A549 (cell line): ENCODE data around the gene FBN2. TPM values are rescaled to one million over a fixed set of nuclear protein-coding genes. Genes with fewer than 3 reads are reported as not detected.

ENCODE experiments used
- ATAC-seq, 2 experiments: fragments of 200-7000 bp in 1 of 2; fragments of >200 bp in 1 of 2; cut with Nextera tagmentation in 1 of 2; cut with Tn5 transposase in 1 of 2; 3 replicates each; pipeline versions ENCODE4 v1.8.0 to v1.9.1; 2018 to 2020; ENCODE audit warnings: mild to moderate bottlenecking in 1 of 2, moderate library complexity in 1 of 2
- CTCF ChIA-PET: fragments of 300-600 bp; sonication (Branson Sonifier 250); formaldehyde crosslinking; extraction: SDS; loops from one replicate; lab custom pipeline; 2021; ENCODE audit warnings: antibody characterized with exemption, inconsistent platforms; lab: Yijun Ruan, JAX
- POLR2A ChIA-PET: fragments of 350-600 bp; formaldehyde crosslinking; extraction: SDS; loops from one replicate; lab custom pipeline; 2021; ENCODE audit warnings: antibody characterized with exemption, inconsistent platforms; lab: Yijun Ruan, JAX
- DNase-seq, 2 experiments: peaks; one replicate each; pipeline versions ENCODE4 v3.0.0 to v3.0.0-alpha.2; 2011 to 2016; ENCODE audit warnings: low read depth in 1 of 2, low spot score in 1 of 2
- FAIRE-seq: peaks from 2 replicates; lab custom pipeline; 2011; peaks lifted over from hg19 to GRCh38; lab: Jason Lieb, UNC
- H3K27ac ChIP-seq, 2 experiments: fragments of >200 bp; sonication (Bioruptor Twin); formaldehyde crosslinking; 3 replicates each; pipeline ENCODE4 v1.5.1; 2016 to 2017
- H3K4me1 ChIP-seq: fragments of >200 bp; sonication (Bioruptor Twin); formaldehyde crosslinking; 3 replicates; pipeline ENCODE4 v1.6.1; 2016
- H3K4me2 ChIP-seq: fragments of >200 bp; sonication (Bioruptor Twin); formaldehyde crosslinking; 3 replicates; pipeline ENCODE4 v1.6.1; 2016
- H3K4me3 ChIP-seq: fragments of >200 bp; sonication (Bioruptor Twin); formaldehyde crosslinking; 3 replicates; pipeline ENCODE4 v1.5.1; 2016
- H3K9me3 ChIP-seq: fragments of >200 bp; sonication (Bioruptor Twin); formaldehyde crosslinking; 3 replicates; pipeline ENCODE4 v1.6.1; 2016
- CEBPB ChIP-seq, 2 experiments: fragments of >200 bp in 1 of 2; sonication (Bioruptor Twin) in 1 of 2; formaldehyde crosslinking in 1 of 2; IDR thresholded peaks; 2 replicates each; pipeline ENCODE4 v1.6.1; 2012 to 2016
- ESRRA ChIP-seq: fragments of 150-350 bp; IDR thresholded peaks from 2 replicates; pipeline ENCODE4 v1.6.1; 2014; ENCODE audit warnings: mild to moderate bottlenecking, low read length, borderline replicate concordance
- FOSL2 ChIP-seq, 2 experiments: fragments of 450-650 bp in 1 of 2; fragments of >200 bp in 1 of 2; sonication (Bioruptor Twin) in 1 of 2; formaldehyde crosslinking; IDR thresholded peaks; 2 replicates each; pipeline versions ENCODE4 v1.5.0 to v1.6.1; 2016 to 2020; ENCODE audit warnings: mild to moderate bottlenecking in 1 of 2, moderate library complexity in 1 of 2
- HOXB13 ChIP-seq: fragments of 250-450 bp; sonication (Bioruptor Pico); IDR thresholded peaks from 2 replicates; pipeline ENCODE4 v1.5.0; 2020; ENCODE audit warnings: low read depth, mild to moderate bottlenecking, moderate library complexity
- HOXB5 ChIP-seq: fragments of 250-450 bp; sonication (Bioruptor Pico); IDR thresholded peaks from 2 replicates; pipeline ENCODE4 v1.5.0; 2020; ENCODE audit warnings: mild to moderate bottlenecking, moderate library complexity
- JUNB ChIP-seq: fragments of >200 bp; sonication (Bioruptor Twin); formaldehyde crosslinking; IDR thresholded peaks from 2 replicates; pipeline ENCODE4 v1.6.1; 2016
- MAZ ChIP-seq: fragments of 150-350 bp; IDR thresholded peaks from 2 replicates; pipeline ENCODE4 v1.6.1; 2014; ENCODE audit warnings: antibody characterized with exemption, low read depth, low read length, borderline replicate concordance
- MYC ChIP-seq: IDR thresholded peaks from 2 replicates; pipeline ENCODE4 v1.6.1; 2012; ENCODE audit warnings: mild to moderate bottlenecking, inconsistent platforms, low read length, improper control_type of control experiment, borderline replicate concordance
- POLR2A ChIP-seq: IDR thresholded peaks from 2 replicates; pipeline ENCODE4 v1.6.1; 2012; ENCODE audit warnings: mild to moderate bottlenecking, low read length
- POLR2AphosphoS2 ChIP-seq: conservative IDR thresholded peaks from 2 replicates; pipeline ENCODE4 v1.6.1; 2012; ENCODE audit warnings: low read length, improper control_type of control experiment, inconsistent platforms
- SMC3 ChIP-seq: fragments of >200 bp; sonication (Bioruptor Twin); formaldehyde crosslinking; IDR thresholded peaks from 3 replicates; pipeline ENCODE4 v1.6.1; 2018; ENCODE audit warnings: inconsistent platforms
- ZC3H11A ChIP-seq: fragments of 450-650 bp; IDR thresholded peaks from 2 replicates; pipeline ENCODE4 v1.6.1; 2014; ENCODE audit warnings: antibody characterized with exemption, mild to moderate bottlenecking
- ZFP36 ChIP-seq: fragments of 450-650 bp; IDR thresholded peaks from 2 replicates; pipeline ENCODE4 v1.6.1; 2014; ENCODE audit warnings: borderline replicate concordance; ENCODE audit not compliant: partially characterized antibody
- WGBS: methylation state at CpG from one replicate; pipeline ENCODE4 v1.1.6; 2017; ENCODE audit errors: missing lambda C conversion rate; 5-methylcytosine and 5-hydroxymethylcytosine counted together
- polyA plus RNA-seq, 4 experiments: library from polyadenylated mRNA; depleted of rRNA in 3 of 4; stranded (reverse); fragments of >200 nt; fragmentation: RNase III in 1 of 4; extraction: RNeasy Plus Mini Kit Qiagen cat#74134 plus additional on column Dnase treatment in 1 of 4; gene quantifications; 2 replicates in 3 of 4; 3 replicates in 1 of 4; pipeline ENCODE4 v1.2.3, GENCODE V29; 2011 to 2017
- TF ChIP-seq, protein P1 (sequence below): fragments of 450-650 bp; IDR thresholded peaks from 2 replicates; pipeline ENCODE4 v1.6.1; 2014; ENCODE audit warnings: antibody characterized with exemption
- TF ChIP-seq, protein P2 (sequence below): fragments of 250-450 bp; sonication (Bioruptor Pico); IDR thresholded peaks from 2 replicates; pipeline ENCODE4 v1.5.0; 2021; ENCODE audit warnings: mild to moderate bottlenecking, moderate library complexity, borderline replicate concordance
- TF ChIP-seq, protein P3 (sequence below): fragments of >200 bp; sonication (Bioruptor Twin); formaldehyde crosslinking; IDR thresholded peaks from 2 replicates; pipeline ENCODE4 v1.6.1; 2016
- TF ChIP-seq, protein P4 (sequence below): IDR thresholded peaks from 2 replicates; pipeline ENCODE4 v1.6.1; 2012
- TF ChIP-seq, protein P5 (sequence below): fragments of 200-600 bp; sonication (generic); IDR thresholded peaks from 2 replicates; pipeline ENCODE4 v1.6.1; 2016; ENCODE audit warnings: antibody characterized with exemption, mild to moderate bottlenecking, moderate library complexity

Gene FBN2
- polyA plus RNA-seq, 2 of the 4 experiments (the other 2 are of a cell fraction): 22.2 to 22.7 TPM

DNA sequence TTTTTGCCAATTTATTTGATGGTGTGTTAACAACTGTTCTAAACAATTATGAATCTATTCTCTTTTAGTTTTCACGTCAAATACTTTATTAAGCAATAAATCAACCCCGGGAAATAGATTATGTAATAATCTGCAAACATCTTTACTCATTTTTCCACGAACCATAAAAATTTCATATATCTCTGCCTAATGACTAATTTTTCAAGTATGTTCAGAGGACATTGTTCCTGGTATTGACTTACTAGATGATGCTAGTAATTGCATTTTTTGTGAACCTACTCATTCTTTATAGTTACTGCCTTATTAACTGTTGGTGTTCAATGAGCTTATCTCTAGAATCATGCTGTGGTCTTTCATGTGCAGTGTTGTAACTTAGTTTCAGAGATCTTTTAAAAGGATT is 41.0 kb upstream of the FBN2 start (continued):
- TF ChIP-seq HOXB13 (CRISPR knock-in tag) (no peak), FOSL2 (IDR thresholded peaks at IDR 0.05) (peak; percentile 92), FOSL2 (CRISPR knock-in tag; IDR thresholded peaks at IDR 0.05) (peak; percentile 89), POLR2AphosphoS2 (no peak), POLR2A (no peak), CEBPB (IDR thresholded peaks at IDR 0.05) (peak; percentile 89 to 94), MYC (no peak), ZFP36 (no peak), ESRRA (no peak), SMC3 (no peak), MAZ (no peak), JUNB (peak; percentile 98), ZC3H11A (no peak)
- TF ChIP-seq, protein P1, sequence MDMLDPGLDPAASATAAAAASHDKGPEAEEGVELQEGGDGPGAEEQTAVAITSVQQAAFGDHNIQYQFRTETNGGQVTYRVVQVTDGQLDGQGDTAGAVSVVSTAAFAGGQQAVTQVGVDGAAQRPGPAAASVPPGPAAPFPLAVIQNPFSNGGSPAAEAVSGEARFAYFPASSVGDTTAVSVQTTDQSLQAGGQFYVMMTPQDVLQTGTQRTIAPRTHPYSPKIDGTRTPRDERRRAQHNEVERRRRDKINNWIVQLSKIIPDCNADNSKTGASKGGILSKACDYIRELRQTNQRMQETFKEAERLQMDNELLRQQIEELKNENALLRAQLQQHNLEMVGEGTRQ: no peak
- TF ChIP-seq, protein P2, sequence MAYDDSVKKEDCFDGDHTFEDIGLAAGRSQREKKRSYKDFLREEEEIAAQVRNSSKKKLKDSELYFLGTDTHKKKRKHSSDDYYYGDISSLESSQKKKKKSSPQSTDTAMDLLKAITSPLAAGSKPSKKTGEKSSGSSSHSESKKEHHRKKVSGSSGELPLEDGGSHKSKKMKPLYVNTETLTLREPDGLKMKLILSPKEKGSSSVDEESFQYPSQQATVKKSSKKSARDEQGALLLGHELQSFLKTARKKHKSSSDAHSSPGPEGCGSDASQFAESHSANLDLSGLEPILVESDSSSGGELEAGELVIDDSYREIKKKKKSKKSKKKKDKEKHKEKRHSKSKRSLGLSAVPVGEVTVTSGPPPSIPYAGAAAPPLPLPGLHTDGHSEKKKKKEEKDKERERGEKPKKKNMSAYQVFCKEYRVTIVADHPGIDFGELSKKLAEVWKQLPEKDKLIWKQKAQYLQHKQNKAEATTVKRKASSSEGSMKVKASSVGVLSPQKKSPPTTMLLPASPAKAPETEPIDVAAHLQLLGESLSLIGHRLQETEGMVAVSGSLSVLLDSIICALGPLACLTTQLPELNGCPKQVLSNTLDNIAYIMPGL (CRISPR knock-in tag): no peak
- TF ChIP-seq, protein P3, sequence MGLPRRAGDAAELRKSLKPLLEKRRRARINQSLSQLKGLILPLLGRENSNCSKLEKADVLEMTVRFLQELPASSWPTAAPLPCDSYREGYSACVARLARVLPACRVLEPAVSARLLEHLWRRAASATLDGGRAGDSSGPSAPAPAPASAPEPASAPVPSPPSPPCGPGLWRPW: peak; percentile 68; the same call in 1 of the 2 replicates
- TF ChIP-seq, protein P4, sequence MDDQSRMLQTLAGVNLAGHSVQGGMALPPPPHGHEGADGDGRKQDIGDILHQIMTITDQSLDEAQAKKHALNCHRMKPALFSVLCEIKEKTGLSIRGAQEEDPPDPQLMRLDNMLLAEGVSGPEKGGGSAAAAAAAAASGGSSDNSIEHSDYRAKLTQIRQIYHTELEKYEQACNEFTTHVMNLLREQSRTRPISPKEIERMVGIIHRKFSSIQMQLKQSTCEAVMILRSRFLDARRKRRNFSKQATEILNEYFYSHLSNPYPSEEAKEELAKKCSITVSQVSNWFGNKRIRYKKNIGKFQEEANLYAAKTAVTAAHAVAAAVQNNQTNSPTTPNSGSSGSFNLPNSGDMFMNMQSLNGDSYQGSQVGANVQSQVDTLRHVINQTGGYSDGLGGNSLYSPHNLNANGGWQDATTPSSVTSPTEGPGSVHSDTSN: no peak
- TF ChIP-seq, protein P5, sequence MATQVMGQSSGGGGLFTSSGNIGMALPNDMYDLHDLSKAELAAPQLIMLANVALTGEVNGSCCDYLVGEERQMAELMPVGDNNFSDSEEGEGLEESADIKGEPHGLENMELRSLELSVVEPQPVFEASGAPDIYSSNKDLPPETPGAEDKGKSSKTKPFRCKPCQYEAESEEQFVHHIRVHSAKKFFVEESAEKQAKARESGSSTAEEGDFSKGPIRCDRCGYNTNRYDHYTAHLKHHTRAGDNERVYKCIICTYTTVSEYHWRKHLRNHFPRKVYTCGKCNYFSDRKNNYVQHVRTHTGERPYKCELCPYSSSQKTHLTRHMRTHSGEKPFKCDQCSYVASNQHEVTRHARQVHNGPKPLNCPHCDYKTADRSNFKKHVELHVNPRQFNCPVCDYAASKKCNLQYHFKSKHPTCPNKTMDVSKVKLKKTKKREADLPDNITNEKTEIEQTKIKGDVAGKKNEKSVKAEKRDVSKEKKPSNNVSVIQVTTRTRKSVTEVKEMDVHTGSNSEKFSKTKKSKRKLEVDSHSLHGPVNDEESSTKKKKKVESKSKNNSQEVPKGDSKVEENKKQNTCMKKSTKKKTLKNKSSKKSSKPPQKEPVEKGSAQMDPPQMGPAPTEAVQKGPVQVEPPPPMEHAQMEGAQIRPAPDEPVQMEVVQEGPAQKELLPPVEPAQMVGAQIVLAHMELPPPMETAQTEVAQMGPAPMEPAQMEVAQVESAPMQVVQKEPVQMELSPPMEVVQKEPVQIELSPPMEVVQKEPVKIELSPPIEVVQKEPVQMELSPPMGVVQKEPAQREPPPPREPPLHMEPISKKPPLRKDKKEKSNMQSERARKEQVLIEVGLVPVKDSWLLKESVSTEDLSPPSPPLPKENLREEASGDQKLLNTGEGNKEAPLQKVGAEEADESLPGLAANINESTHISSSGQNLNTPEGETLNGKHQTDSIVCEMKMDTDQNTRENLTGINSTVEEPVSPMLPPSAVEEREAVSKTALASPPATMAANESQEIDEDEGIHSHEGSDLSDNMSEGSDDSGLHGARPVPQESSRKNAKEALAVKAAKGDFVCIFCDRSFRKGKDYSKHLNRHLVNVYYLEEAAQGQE: no peak

DNA sequence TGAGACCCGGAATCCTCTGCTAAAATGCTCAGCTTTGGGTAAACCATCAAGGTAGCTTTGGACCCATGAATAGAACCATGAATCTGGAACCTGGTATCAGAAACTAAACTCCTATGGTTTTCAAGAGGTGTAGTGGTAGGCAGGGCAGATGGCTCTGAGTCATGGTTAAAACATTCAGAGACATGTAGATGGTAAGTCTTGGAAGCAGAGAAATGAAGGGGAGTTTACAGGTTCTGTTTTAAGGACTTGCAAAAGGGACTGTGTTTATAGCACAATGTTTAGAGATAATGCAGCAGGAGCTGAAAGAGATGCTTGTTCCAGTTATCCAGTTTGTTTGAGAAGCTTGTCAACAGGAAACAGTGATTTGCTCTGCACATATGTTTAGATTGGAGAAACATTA is 36.0 kb upstream of the FBN2 start:
- ChIA-PET CTCF (no interaction called here), POLR2A (no interaction called here)
- no peak for FAIRE-seq

More for the DNA sequence above, 36.0 kb upstream of the FBN2 start:
- Histone ChIP-seq H3K4me1 (peaks cover 38% of the 10 kb centered on the region), H3K4me2 (peak overlapping the region; percentile 47), H3K27ac (peak overlapping the region; percentile 24 to 71; a peak in 4 of 6 replicates), H3K9me3 (no peaks in the 10 kb centered on the region), H3K4me3 (no peak overlapping the region)
- DNase-seq: peak in 1 of 2 experiments; percentile 12
- WGBS: 20% methylated on average over 1 of the region's 1 CpG
- peak in 1 of 2 experiments; percentile 65; a peak in 4 of 6 replicates for ATAC-seq
- TF ChIP-seq HOXB5 (CRISPR knock-in tag) (no peak), FOSL2 (IDR thresholded peaks at IDR 0.05) (0 out of 2 replicates have a peak, but pooled peaks have one; percentile 4), FOSL2 (CRISPR knock-in tag; IDR thresholded peaks at IDR 0.05) (peak; percentile 32; the same call in 1 of the 2 replicates)
